Neural progenitor cell (in vitro differentiated cells): ENCODE measurements around the gene PPP2R3A.

ENCODE experiments used
- CTCF ChIP-seq: fragments of 200-600 bp; sonication (generic); IDR thresholded peaks from 2 replicates; pipeline ENCODE4 v1.5.1; 2017; ENCODE audit warnings: antibody characterized with exemption, mild to moderate bottlenecking
- EZH2 ChIP-seq: fragments of 200-600 bp; sonication (generic); IDR thresholded peaks from 2 replicates; pipeline ENCODE4 v1.6.1; 2017; ENCODE audit warnings: antibody characterized with exemption, mild to moderate bottlenecking, moderate library complexity
- EZH2phosphoT487 ChIP-seq: fragments of 200-600 bp; sonication (generic); IDR thresholded peaks from 2 replicates; pipeline ENCODE4 v1.6.1; 2017; ENCODE audit warnings: antibody characterized with exemption

DNA sequence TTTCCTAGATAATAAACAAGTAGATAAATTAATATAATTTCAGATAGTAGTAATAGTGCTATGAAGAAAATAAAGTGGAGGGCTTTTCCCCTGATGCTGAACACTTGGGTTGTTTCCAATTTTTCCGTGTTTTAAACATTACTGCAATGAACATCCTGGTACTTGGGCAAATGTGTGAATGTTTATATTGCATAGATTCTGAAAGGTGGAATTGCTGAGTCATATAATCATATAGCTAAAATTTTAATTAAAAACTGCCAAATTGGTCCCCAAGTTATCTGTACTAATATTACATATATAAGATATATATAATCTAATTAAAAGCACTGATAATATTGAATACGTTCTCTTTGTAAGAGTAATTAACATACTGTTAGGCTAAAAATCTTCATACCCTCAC, 10.0 kb downstream of the PPP2R3A start:
- no peak for TF ChIP-seq CTCF
- no peak for TF ChIP-seq EZH2
- TF ChIP-seq EZH2phosphoT487 = no peak
